Caco-2 (cell line): ENCODE results near the gene ST6GALNAC5. TPM values are rescaled to one million over a fixed set of nuclear protein-coding genes. Genes with fewer than 3 reads are reported as not detected.

ENCODE experiments used
- BruUV-seq: library from RNA; stranded (reverse); fragments of 400-500 nt; replicated peaks from 2 replicates; lab custom pipeline; 2021; lab: Mats Ljungman, UMichigan
- CTCF ChIA-PET: fragments of 300-600 bp; sonication (Branson Sonifier 250); formaldehyde crosslinking; loops from one replicate; lab custom pipeline; 2022; ENCODE audit warnings: antibody characterized with exemption; lab: Charles Lee
- POLR2A ChIA-PET: fragments of 300-600 bp; sonication (Branson Sonifier 250); formaldehyde crosslinking; loops from one replicate; lab custom pipeline; 2022; ENCODE audit warnings: antibody characterized with exemption; lab: Charles Lee
- DNase-seq, 2 experiments: peaks; one replicate each; pipeline versions ENCODE4 v3.0.0 to v3.0.0-alpha.2; 2020 to 2022
- H3K27me3 ChIP-seq: replicated peaks from 2 replicates; pipeline ENCODE4 v1.6.0; 2011; ENCODE audit warnings: low read length; ENCODE audit not compliant: control insufficient read depth, insufficient read depth
- H3K36me3 ChIP-seq: 2 replicates; pipeline ENCODE4 v1.5.1; 2011; ENCODE audit warnings: low read length; ENCODE audit not compliant: control insufficient read depth, insufficient read depth
- H3K4me1 ChIP-seq: fragments of 250-450 bp; sonication (Bioruptor Pico); 2 replicates; pipeline ENCODE4 v1.5.1; 2020; ENCODE audit warnings: mild to moderate bottlenecking
- H3K4me3 ChIP-seq: 2 replicates; pipeline ENCODE4 v1.5.1; 2011; ENCODE audit warnings: low read depth, mild to moderate bottlenecking, control low read depth, low read length
- H3K9me3 ChIP-seq: fragments of 250-450 bp; sonication (Bioruptor Pico); 2 replicates; pipeline ENCODE4 v1.5.1; 2020; ENCODE audit warnings: mild to moderate bottlenecking, moderate library complexity
- H3K27ac Mint-ChIP-seq: one replicate; pipeline ENCODE4 v1.8.0; 2022; ENCODE audit warnings: mixed read lengths; ENCODE audit not compliant: unreplicated experiment
- H3K27me3 Mint-ChIP-seq: one replicate; pipeline ENCODE4 v1.8.0; 2022; ENCODE audit warnings: mixed read lengths; ENCODE audit not compliant: insufficient read depth, unreplicated experiment
- H3K36me3 Mint-ChIP-seq: one replicate; pipeline ENCODE4 v1.8.0; 2022; ENCODE audit warnings: mild to moderate bottlenecking, mixed read lengths; ENCODE audit not compliant: insufficient read depth, unreplicated experiment
- H3K4me1 Mint-ChIP-seq: one replicate; pipeline ENCODE4 v1.8.0; 2022; ENCODE audit warnings: low read depth, mixed read lengths; ENCODE audit not compliant: unreplicated experiment
- H3K4me3 Mint-ChIP-seq: one replicate; pipeline ENCODE4 v1.8.0; 2022; ENCODE audit warnings: mild to moderate bottlenecking, moderate library complexity, mixed read lengths; ENCODE audit not compliant: unreplicated experiment
- H3K9me3 Mint-ChIP-seq: one replicate; pipeline ENCODE4 v1.8.0; 2022; ENCODE audit warnings: mixed read lengths; ENCODE audit not compliant: unreplicated experiment
- intact Hi-C: fragments of 100-400 bp; cut with micrococcal nuclease; formaldehyde crosslinking; loops from one replicate; pipeline ENCODE4 v1.10.0; 2022; ENCODE audit not compliant: unreplicated experiment
- total RNA-seq: library from RNA; stranded (reverse); gene quantifications from 2 replicates; pipeline ENCODE4 v1.2.3, GENCODE V29; 2022
- TF ChIP-seq, protein P1 (sequence below), 2 experiments: fragments of 200-600 bp in 1 of 2; IDR thresholded peaks; 1 replicate in 1 of 2; 2 replicates in 1 of 2; pipeline versions ENCODE4 v1.5.1 to v1.8.0; 2011 to 2022; ENCODE audit warnings: antibody characterized with exemption in 1 of 2, control low read depth in 1 of 2, inconsistent platforms in 1 of 2, low read depth in 1 of 2, low read length in 1 of 2, mild to moderate bottlenecking in 1 of 2, moderate library complexity in 1 of 2; ENCODE audit not compliant: insufficient read depth in 1 of 2, severe bottlenecking in 1 of 2, unreplicated experiment in 1 of 2

ST6GALNAC5 gene
- total RNA-seq, 1 experiment from 2014 or later: 0.09 TPM

DNA sequence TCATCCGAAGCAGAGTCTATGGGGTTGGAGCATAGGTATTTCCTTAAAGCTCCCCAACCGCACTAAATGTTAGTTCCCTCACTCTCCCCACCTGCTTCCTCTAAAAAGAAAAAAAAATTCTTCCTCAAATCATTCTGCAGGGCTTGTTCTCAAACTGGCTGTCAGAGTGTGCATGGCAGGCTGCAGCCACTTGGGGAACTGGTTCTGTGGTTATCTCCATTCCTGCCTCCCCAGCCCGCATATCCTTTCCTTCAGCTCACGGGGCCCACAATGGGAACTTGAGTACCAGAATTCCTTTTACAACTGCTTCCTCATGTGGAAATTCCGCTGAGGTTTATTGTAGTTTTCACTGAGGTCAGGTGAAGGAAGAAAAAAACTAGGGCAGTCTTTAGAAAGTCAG lies 192.7 kb downstream of the ST6GALNAC5 start:
- ChIA-PET POLR2A (no interaction called here), CTCF (no interaction called here)
- no peaks in the 10 kb centered on the region for H3K4me1 Mint-ChIP-seq
- no peak overlapping the region for H3K27ac Mint-ChIP-seq
- peaks cover 3% of the 10 kb centered on the region for H3K27me3 Mint-ChIP-seq
- H3K27me3 ChIP-seq: no peaks in the 10 kb centered on the region
- no peaks in the 10 kb centered on the region for H3K9me3 ChIP-seq
- DNase-seq: no peak
- TF ChIP-seq, protein P1, sequence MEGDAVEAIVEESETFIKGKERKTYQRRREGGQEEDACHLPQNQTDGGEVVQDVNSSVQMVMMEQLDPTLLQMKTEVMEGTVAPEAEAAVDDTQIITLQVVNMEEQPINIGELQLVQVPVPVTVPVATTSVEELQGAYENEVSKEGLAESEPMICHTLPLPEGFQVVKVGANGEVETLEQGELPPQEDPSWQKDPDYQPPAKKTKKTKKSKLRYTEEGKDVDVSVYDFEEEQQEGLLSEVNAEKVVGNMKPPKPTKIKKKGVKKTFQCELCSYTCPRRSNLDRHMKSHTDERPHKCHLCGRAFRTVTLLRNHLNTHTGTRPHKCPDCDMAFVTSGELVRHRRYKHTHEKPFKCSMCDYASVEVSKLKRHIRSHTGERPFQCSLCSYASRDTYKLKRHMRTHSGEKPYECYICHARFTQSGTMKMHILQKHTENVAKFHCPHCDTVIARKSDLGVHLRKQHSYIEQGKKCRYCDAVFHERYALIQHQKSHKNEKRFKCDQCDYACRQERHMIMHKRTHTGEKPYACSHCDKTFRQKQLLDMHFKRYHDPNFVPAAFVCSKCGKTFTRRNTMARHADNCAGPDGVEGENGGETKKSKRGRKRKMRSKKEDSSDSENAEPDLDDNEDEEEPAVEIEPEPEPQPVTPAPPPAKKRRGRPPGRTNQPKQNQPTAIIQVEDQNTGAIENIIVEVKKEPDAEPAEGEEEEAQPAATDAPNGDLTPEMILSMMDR (IDR thresholded peaks at IDR 0.05; ENCODE audit: insufficient read depth in 1 of 2, low read depth in 1 of 2, low read length in 1 of 2, severe bottlenecking in 1 of 2, unreplicated experiment in 1 of 2): no peak
- H3K4me3 Mint-ChIP-seq: no peak overlapping the region
- no peak overlapping the region for H3K4me3 ChIP-seq
- no peaks in the 10 kb centered on the region for H3K9me3 Mint-ChIP-seq
- no peaks in the 10 kb centered on the region for H3K36me3 ChIP-seq
- H3K36me3 Mint-ChIP-seq: no peaks in the 10 kb centered on the region
- H3K4me1 ChIP-seq: no peaks in the 10 kb centered on the region
- BruUV-seq: no TSS peak
- intact Hi-C loops: no loop called here

DNA sequence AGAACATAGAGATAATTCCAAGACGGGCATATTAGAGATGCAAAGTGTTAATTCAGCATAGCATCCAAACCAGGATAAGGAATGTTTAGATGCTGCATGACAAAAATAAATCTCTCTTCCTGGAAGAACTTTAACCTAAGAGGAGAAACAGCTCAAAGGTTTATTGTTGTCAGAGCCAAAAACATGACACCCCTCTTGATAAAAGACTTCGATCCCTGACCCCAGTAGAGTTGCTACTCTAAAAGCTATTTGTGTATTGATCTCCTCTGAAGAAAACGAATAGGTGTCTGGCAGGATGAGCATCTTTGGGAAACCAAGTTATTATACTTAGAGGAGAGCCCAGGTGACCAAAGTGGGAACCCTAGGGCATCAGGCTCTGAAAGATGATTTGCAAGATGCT lies 193.9 kb downstream of the ST6GALNAC5 start:
- Mint-ChIP-seq H3K36me3 (no peaks in the 10 kb centered on the region), H3K27ac (no peak overlapping the region), H3K4me1 (no peaks in the 10 kb centered on the region), H3K4me3 (no peak overlapping the region), H3K27me3 (peaks cover 3% of the 10 kb centered on the region), H3K9me3 (no peaks in the 10 kb centered on the region)
- ChIA-PET CTCF (no interaction called here), POLR2A (no interaction called here)
- no TSS peak for BruUV-seq
- no peaks in the 10 kb centered on the region for H3K27me3 ChIP-seq
- no peak for DNase-seq
- intact Hi-C loops: no loop called here
- TF ChIP-seq, protein P1 (IDR thresholded peaks at IDR 0.05; ENCODE audit: insufficient read depth in 1 of 2, low read depth in 1 of 2, low read length in 1 of 2, severe bottlenecking in 1 of 2, unreplicated experiment in 1 of 2): no peak
- H3K9me3 ChIP-seq: no peaks in the 10 kb centered on the region
- H3K4me3 ChIP-seq: no peak overlapping the region
- H3K4me1 ChIP-seq: no peaks in the 10 kb centered on the region
- no peaks in the 10 kb centered on the region for H3K36me3 ChIP-seq

DNA sequence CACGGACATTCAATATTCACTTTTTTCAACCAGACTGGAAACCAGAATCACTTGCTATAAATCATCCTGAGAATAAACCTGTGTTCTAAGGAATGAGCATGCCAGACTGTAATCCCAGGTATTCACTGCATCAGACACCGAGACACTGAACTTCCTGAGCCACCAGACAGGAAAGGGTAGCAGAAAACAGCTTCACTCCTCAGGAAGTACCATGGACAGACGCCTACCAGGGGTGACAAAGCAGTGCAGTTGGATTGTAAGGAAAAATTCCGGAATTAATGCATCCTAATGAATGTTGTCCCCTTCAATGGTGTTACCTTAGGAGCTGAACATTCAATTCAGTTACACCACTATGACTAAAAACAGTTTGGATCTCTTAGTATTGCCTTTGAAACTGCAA lies 195.8 kb downstream of the ST6GALNAC5 start:
- BruUV-seq: no TSS peak
- Mint-ChIP-seq H3K27ac (no peak overlapping the region), H3K4me1 (no peaks in the 10 kb centered on the region), H3K9me3 (no peaks in the 10 kb centered on the region), H3K4me3 (no peak overlapping the region), H3K36me3 (no peaks in the 10 kb centered on the region), H3K27me3 (peaks cover 6% of the 10 kb centered on the region)
- ChIA-PET POLR2A (no interaction called here), CTCF (no interaction called here)
- Histone ChIP-seq H3K36me3 (no peaks in the 10 kb centered on the region), H3K9me3 (no peaks in the 10 kb centered on the region), H3K4me3 (no peak overlapping the region), H3K27me3 (no peaks in the 10 kb centered on the region), H3K4me1 (no peaks in the 10 kb centered on the region)
- TF ChIP-seq, protein P1 (IDR thresholded peaks at IDR 0.05; ENCODE audit: insufficient read depth in 1 of 2, low read depth in 1 of 2, low read length in 1 of 2, severe bottlenecking in 1 of 2, unreplicated experiment in 1 of 2): no peak
- intact Hi-C loops: no loop called here
- DNase-seq: no peak
